DMS53 treated with DMSO at 0.1 percent for 48 hours (cell line): Measurements from ENCODE around the gene CRYZ.

Experiments used
- DNase-seq: peaks from one replicate; lab custom pipeline; 2025; ENCODE audit not compliant: unreplicated experiment; lab: John Stamatoyannopoulos, UW

Gene CRYZ

GRCh38 chr1:74731399-74732052 lies 1.3 kb downstream of the CRYZ start:
- peak; percentile 78 for DNase-seq

GRCh38 chr1:74729741-74730478 lies 2.9 kb downstream of the CRYZ start:
- no peak for DNase-seq

- no peak for DNase-seq
These were observed 4.1 kb downstream of the CRYZ start for GRCh38 chr1:74728736-74729135.

- DNase-seq, result no peak
These were observed 6.8 kb downstream of the CRYZ start for GRCh38 chr1:74726063-74726462.

- DNase-seq, result no peak
These were observed 15.2 kb downstream of the CRYZ start for GRCh38 chr1:74717626-74718025.

- no peak for DNase-seq
These were observed 16.0 kb downstream of the CRYZ start for GRCh38 chr1:74716822-74717221.

GRCh38 chr1:74715806-74716205 lies 17.0 kb downstream of the CRYZ start:
- no peak for DNase-seq

GRCh38 chr1:74715236-74715502 lies 17.7 kb downstream of the CRYZ start:
- DNase-seq, result no peak

GRCh38 chr1:74714429-74715235 lies 18.2 kb downstream of the CRYZ start:
- DNase-seq, result no peak

GRCh38 chr1:74713849-74714248 lies 19.0 kb downstream of the CRYZ start:
- no peak for DNase-seq

- no peak for DNase-seq
These were observed 20.0 kb downstream of the CRYZ start for GRCh38 chr1:74712881-74713280.

GRCh38 chr1:74703386-74704182 lies 29.3 kb downstream of the CRYZ start:
- no peak for DNase-seq

GRCh38 chr1:74699331-74699730 lies 33.5 kb downstream of the CRYZ start:
- no peak for DNase-seq

- no peak for DNase-seq
These were observed 35.0 kb downstream of the CRYZ start for GRCh38 chr1:74697832-74698231.

- DNase-seq, result peak; percentile 81
These were observed 39.4 kb downstream of the CRYZ start for GRCh38 chr1:74693473-74693872.

GRCh38 chr1:74690909-74691308 lies 41.9 kb downstream of the CRYZ start:
- no peak for DNase-seq

- DNase-seq, result peak; percentile 57
These were observed 42.5 kb downstream of the CRYZ start for GRCh38 chr1:74690364-74690696.

- peak; percentile 81 for DNase-seq
These were observed 43.1 kb downstream of the CRYZ start for GRCh38 chr1:74689621-74690363.

GRCh38 chr1:74686928-74687327 lies 45.9 kb downstream of the CRYZ start:
- DNase-seq, result no peak

GRCh38 chr1:74684301-74684700 lies 48.5 kb downstream of the CRYZ start:
- no peak for DNase-seq

- no peak for DNase-seq
These were observed 49.2 kb downstream of the CRYZ start for GRCh38 chr1:74683656-74684055.
